CD14-positive monocyte (primary cell): Measurements from ENCODE around the gene RPL35. TPM values are rescaled to one million over a fixed set of nuclear protein-coding genes. Genes with fewer than 3 reads are reported as not detected.

Source experiments
- DNase-seq, 3 donors: peaks; one replicate each; pipeline ENCODE4 v3.0.0-alpha.2; 2011 to 2022
- H2AFZ ChIP-seq: 2 replicates; pipeline ENCODE4 v1.6.0; 2012; ENCODE audit warnings: mild to moderate bottlenecking, low read depth, low read length, inconsistent platforms; ENCODE audit not compliant: insufficient read depth, poor library complexity, severe bottlenecking
- H3K27ac ChIP-seq, 2 donors: 1 replicate in 1 of 2; 2 replicates in 1 of 2; pipeline ENCODE4 v1.5.1; 2012 to 2013; ENCODE audit warnings: low read length in 2 of 2, control low read depth in 1 of 2, inconsistent platforms in 1 of 2, low read depth in 1 of 2, mild to moderate bottlenecking in 1 of 2
- H3K27me3 ChIP-seq, 2 donors: one replicate each; pipeline versions ENCODE4 v1.6.0 to v1.6.1; 2011 to 2013; ENCODE audit warnings: low read length in 2 of 2; ENCODE audit not compliant: control insufficient read depth in 2 of 2, insufficient read depth in 2 of 2
- H3K36me3 ChIP-seq, 2 donors: replicated peaks in 1 of 2; 1 replicate in 1 of 2; 2 replicates in 1 of 2; pipeline versions ENCODE4 v1.5.1 to v1.6.1; 2012 to 2013; ENCODE audit warnings: low read length in 2 of 2, control low read depth in 1 of 2, inconsistent platforms in 1 of 2, mild to moderate bottlenecking in 1 of 2; ENCODE audit not compliant: insufficient read depth in 2 of 2, control insufficient read depth in 1 of 2
- H3K4me1 ChIP-seq, 2 donors: 1 replicate in 1 of 2; 2 replicates in 1 of 2; pipeline versions ENCODE4 v1.5.1 to v1.6.1; 2012 to 2013; ENCODE audit warnings: low read length in 2 of 2, control low read depth in 1 of 2, inconsistent platforms in 1 of 2, mild to moderate bottlenecking in 1 of 2, moderate library complexity in 1 of 2; ENCODE audit not compliant: insufficient read depth in 2 of 2, control insufficient read depth in 1 of 2
- H3K4me2 ChIP-seq: replicated peaks from 2 replicates; pipeline ENCODE3; 2012; ENCODE audit warnings: low read length, moderate library complexity, mild to moderate bottlenecking; ENCODE audit not compliant: poor library complexity, severe bottlenecking; ENCODE audit errors: extremely low read depth
- H3K4me3 ChIP-seq, 3 experiments: fragments of 200-600 bp in 1 of 3; sonication (generic) in 1 of 3; replicated peaks in 1 of 3; 1 replicate in 2 of 3; 2 replicates in 1 of 3; pipeline ENCODE4 v1.5.1; 2011 to 2013; ENCODE audit warnings: low read length in 3 of 3, mild to moderate bottlenecking in 3 of 3, control low read depth in 2 of 3, low read depth in 2 of 3, inconsistent platforms in 1 of 3, moderate library complexity in 1 of 3
- H3K79me2 ChIP-seq: 2 replicates; pipeline ENCODE4 v1.6.0; 2012; ENCODE audit warnings: mild to moderate bottlenecking, control low read depth, inconsistent platforms, low read length, moderate library complexity; ENCODE audit not compliant: insufficient read depth
- H3K9ac ChIP-seq: 2 replicates; pipeline ENCODE4 v1.6.0; 2017; ENCODE audit warnings: low read length, mild to moderate bottlenecking; ENCODE audit not compliant: insufficient read depth, poor library complexity, severe bottlenecking
- H3K9me3 ChIP-seq, 2 donors: replicated peaks in 1 of 2; 1 replicate in 1 of 2; 2 replicates in 1 of 2; pipeline versions ENCODE4 v1.5.1 to v1.6.1; 2012 to 2013; ENCODE audit warnings: low read length in 2 of 2, control low read depth in 1 of 2; ENCODE audit not compliant: control insufficient read depth in 1 of 2, insufficient read depth in 1 of 2
- H4K20me1 ChIP-seq: 2 replicates; pipeline ENCODE4 v1.6.0; 2012; ENCODE audit warnings: mild to moderate bottlenecking, low read length, control low read depth, moderate library complexity; ENCODE audit not compliant: insufficient read depth
- H3K27ac Mint-ChIP-seq, 7 donors: one replicate each; pipeline ENCODE4 v1.8.0; 2020; ENCODE audit warnings: mild to moderate bottlenecking in 7 of 7, mixed read lengths in 7 of 7, moderate library complexity in 6 of 7, inconsistent platforms in 2 of 7
- H3K27me3 Mint-ChIP-seq, 3 donors: one replicate each; pipeline ENCODE4 v1.8.0; 2021 to 2022; ENCODE audit warnings: low read depth in 3 of 3, mild to moderate bottlenecking in 3 of 3, mixed read lengths in 3 of 3, moderate library complexity in 3 of 3, inconsistent platforms in 1 of 3
- H3K36me3 Mint-ChIP-seq, 2 donors: one replicate each; pipeline ENCODE4 v1.8.0; 2020; ENCODE audit warnings: mixed read lengths in 2 of 2, inconsistent platforms in 1 of 2, mild to moderate bottlenecking in 1 of 2
- H3K4me1 Mint-ChIP-seq: one replicate; pipeline ENCODE4 v1.8.0; 2020; ENCODE audit warnings: mild to moderate bottlenecking, mixed read lengths
- H3K4me3 Mint-ChIP-seq, 2 donors: one replicate each; pipeline ENCODE4 v1.8.0; 2020; ENCODE audit warnings: mild to moderate bottlenecking in 2 of 2, mixed read lengths in 2 of 2, moderate library complexity in 1 of 2
- H3K9me3 Mint-ChIP-seq, 7 donors: one replicate each; pipeline ENCODE4 v1.8.0; 2020 to 2022; ENCODE audit warnings: mixed read lengths in 7 of 7, mild to moderate bottlenecking in 6 of 7, moderate library complexity in 6 of 7, inconsistent platforms in 2 of 7
- WGBS: methylation state at CpG from one replicate; pipeline ENCODE4 v1.1.5; 2013; ENCODE audit warnings: missing lambda C conversion rate; ENCODE audit not compliant: insufficient coverage; 5-methylcytosine and 5-hydroxymethylcytosine counted together
- intact Hi-C, 2 donors: fragments of 100-400 bp; cut with micrococcal nuclease; formaldehyde crosslinking; loops; one replicate each; pipeline versions ENCODE4 v1.15.0 to v1.15.1; 2023
- polyA plus RNA-seq, 3 donors: library from polyadenylated mRNA; depleted of rRNA in 1 of 3; unstranded in 2 of 3; stranded (reverse) in 1 of 3; fragments of 300-500 nt in 2 of 3; fragments of >200 nt in 1 of 3; fragmentation: Illumina TruSeq in 2 of 3; gene quantifications; 1 replicate in 2 of 3; 2 replicates in 1 of 3; pipeline ENCODE4 v1.2.3, GENCODE V29; 2012 to 2021
- TF ChIP-seq, protein P1 (sequence below): fragments of 200-600 bp; IDR thresholded peaks from one replicate; pipeline ENCODE4 v1.8.0; 2022; ENCODE audit warnings: antibody characterized with exemption, mild to moderate bottlenecking

RPL35 gene
- polyA plus RNA-seq, 3 donors, result 660 to 1,209 (median 828) TPM

DNA sequence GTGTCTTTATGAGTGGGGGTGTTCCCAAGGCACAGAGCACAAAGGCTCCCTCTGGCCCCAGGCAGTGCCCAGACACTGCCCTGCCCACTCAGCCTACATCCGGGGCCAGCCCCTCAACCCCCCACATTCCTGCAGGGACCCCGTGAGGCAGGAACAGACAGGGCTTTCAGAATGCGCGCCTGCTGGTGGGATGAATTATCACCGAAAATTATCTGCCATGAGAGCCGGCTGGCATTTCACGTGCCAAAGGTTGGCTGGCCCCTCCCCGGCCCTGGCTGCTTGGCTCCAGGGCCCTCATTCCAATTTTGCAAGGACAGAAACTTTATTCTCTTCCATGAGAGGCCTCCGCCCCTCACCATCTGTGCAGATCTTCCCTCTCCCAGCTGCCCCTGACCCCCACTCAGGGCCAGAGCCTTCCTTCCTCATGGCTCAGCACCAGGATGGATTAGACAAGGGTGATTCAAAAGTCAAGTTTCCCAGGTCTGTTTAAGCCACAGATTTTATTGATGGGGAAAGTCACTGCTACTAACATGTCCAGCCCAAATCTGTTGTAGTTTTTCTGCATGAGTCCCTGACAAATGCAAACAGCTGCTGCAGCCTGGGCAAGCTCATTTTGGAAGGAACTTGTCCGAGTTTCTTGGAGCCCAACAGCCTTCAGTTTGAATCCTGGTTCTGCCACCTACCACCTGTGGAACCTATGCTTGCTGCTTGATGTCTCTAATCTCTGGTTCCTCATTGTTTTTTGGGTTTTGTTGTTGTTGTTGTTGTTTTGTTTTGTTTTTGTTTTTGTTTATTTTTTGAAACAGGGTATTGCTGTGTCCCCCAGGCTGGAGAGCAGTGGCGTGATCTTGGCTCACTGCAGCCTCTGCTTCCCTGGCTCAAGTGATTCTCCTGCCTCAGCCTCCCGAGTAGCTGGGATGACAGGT is 40.8 kb downstream of the RPL35 start:
- H3K36me3 Mint-ChIP-seq, result no peaks in the 10 kb centered on the region
- no peaks in the 10 kb centered on the region for H3K9me3 Mint-ChIP-seq
- Histone ChIP-seq H3K4me1 (no peaks in the 10 kb centered on the region), H3K36me3 (no peaks in the 10 kb centered on the region), H3K4me3 (no peak overlapping the region), H3K79me2 (no peaks in the 10 kb centered on the region), H4K20me1 (no peaks in the 10 kb centered on the region), H3K27ac (no peak overlapping the region), H2AFZ (no peak overlapping the region), H3K9me3 (no peaks in the 10 kb centered on the region), H3K27me3 (no peaks in the 10 kb centered on the region), H3K9ac (no peak overlapping the region), H3K4me2 (no peak overlapping the region)
- intact Hi-C loops, result no loop called here
- no peak overlapping the region for H3K27ac Mint-ChIP-seq
- DNase-seq, result no peak
- no peak overlapping the region for H3K4me3 Mint-ChIP-seq
- TF ChIP-seq, protein P1, sequence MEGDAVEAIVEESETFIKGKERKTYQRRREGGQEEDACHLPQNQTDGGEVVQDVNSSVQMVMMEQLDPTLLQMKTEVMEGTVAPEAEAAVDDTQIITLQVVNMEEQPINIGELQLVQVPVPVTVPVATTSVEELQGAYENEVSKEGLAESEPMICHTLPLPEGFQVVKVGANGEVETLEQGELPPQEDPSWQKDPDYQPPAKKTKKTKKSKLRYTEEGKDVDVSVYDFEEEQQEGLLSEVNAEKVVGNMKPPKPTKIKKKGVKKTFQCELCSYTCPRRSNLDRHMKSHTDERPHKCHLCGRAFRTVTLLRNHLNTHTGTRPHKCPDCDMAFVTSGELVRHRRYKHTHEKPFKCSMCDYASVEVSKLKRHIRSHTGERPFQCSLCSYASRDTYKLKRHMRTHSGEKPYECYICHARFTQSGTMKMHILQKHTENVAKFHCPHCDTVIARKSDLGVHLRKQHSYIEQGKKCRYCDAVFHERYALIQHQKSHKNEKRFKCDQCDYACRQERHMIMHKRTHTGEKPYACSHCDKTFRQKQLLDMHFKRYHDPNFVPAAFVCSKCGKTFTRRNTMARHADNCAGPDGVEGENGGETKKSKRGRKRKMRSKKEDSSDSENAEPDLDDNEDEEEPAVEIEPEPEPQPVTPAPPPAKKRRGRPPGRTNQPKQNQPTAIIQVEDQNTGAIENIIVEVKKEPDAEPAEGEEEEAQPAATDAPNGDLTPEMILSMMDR, result no peak
- no peaks in the 10 kb centered on the region for H3K4me1 Mint-ChIP-seq
- WGBS, result 94% methylated on average over 6 of the region's 12 CpGs
- peaks cover 0 to 4% (median under 1%) of the 10 kb centered on the region in 3 donors for H3K27me3 Mint-ChIP-seq

- Histone ChIP-seq H3K4me3 (no peak overlapping the region), H3K27ac (no peak overlapping the region), H3K4me1 (no peaks in the 10 kb centered on the region), H3K4me2 (no peak overlapping the region), H2AFZ (no peak overlapping the region), H3K36me3 (no peaks in the 10 kb centered on the region), H3K9me3 (no peaks in the 10 kb centered on the region), H3K9ac (no peak overlapping the region), H3K27me3 (no peaks in the 10 kb centered on the region), H3K79me2 (no peaks in the 10 kb centered on the region), H4K20me1 (no peaks in the 10 kb centered on the region)
- TF ChIP-seq, protein P1, result no peak
- no peak for DNase-seq
- peaks cover 3 to 6% (median 4%) of the 10 kb centered on the region in 3 donors for H3K27me3 Mint-ChIP-seq
- intact Hi-C loops, result no loop called here
- H3K9me3 Mint-ChIP-seq, result no peaks in the 10 kb centered on the region
- 66% methylated on average over 12 of the region's 18 CpGs for WGBS
- H3K27ac Mint-ChIP-seq, result no peak overlapping the region
- no peaks in the 10 kb centered on the region for H3K4me1 Mint-ChIP-seq
- H3K36me3 Mint-ChIP-seq, result no peaks in the 10 kb centered on the region
- no peak overlapping the region for H3K4me3 Mint-ChIP-seq
These were observed 43.1 kb downstream of the RPL35 start for GRCh38 chr9:124818431-124819281.
